Measurements from ENCODE around the gene MANEA. TPM values are rescaled to one million over a fixed set of nuclear protein-coding genes. Genes with fewer than 3 reads are reported as not detected.

The MANEA gene, protein sequence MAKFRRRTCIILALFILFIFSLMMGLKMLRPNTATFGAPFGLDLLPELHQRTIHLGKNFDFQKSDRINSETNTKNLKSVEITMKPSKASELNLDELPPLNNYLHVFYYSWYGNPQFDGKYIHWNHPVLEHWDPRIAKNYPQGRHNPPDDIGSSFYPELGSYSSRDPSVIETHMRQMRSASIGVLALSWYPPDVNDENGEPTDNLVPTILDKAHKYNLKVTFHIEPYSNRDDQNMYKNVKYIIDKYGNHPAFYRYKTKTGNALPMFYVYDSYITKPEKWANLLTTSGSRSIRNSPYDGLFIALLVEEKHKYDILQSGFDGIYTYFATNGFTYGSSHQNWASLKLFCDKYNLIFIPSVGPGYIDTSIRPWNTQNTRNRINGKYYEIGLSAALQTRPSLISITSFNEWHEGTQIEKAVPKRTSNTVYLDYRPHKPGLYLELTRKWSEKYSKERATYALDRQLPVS
- total RNA-seq (ENCODE audit: low replicate concordance), result 10.0 and 16.3 TPM in 2 replicates

DNA sequence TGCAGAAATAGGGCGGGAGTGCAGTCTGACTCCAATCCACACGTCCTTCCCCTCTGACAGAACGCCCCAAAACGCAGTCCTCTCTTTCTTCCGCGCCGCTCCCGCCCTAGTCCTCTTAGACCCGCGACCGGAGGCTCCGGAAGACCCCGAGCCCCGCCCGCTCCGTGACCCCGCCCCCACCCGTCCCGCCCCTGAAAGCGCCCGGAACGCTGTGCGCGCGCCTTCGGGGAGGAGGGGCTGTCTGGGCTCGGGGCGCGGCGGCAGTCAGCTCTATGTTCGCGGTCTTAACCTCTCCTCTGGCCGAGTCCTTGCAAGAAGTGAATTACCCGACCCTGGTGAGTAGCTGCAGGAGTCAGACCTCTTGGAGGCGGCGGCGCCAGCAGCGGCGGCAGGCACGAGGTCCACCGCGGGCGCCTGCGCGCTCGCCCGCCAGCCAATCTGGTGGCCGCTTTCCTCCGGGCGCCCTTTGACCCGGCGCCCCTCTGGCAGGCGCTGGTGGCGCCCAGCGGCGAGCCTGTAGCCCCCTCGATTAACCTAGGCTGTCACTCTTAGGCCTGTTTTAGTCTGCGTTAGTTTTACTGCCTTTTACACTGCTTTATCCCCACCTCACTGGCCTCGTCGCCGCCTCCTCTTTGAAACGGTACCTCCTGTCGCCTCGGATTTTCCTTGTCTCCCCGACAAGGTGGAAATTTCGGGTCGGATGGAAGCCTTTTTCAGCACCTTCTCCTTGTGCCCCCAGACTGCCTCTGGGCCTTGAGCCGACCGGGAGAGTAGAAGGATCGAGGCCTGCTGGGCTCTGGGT, at the start of gene MANEA:
Gene MANEA (plus strand): TSS at position 232 of the 802 bp plus-strand sequence. CDS start 8,905 bp downstream, outside the sequence.
- Histone ChIP-seq H3F3A (ENCODE audit: low read depth) (peaks cover 30% of the 10 kb centered on the region), H3K4me2 (peak within 1 kb of the TSS; percentile 89), H3K4me1 (peaks cover 33% of the 10 kb centered on the region), H4K20me1 (ENCODE audit: low read depth) (no peaks in the 10 kb centered on the region), H3K9me3 (ENCODE audit: low read depth) (no peaks in the 10 kb centered on the region), H3K9ac (peak within 1 kb of the TSS; percentile 73), H3K27me3 (no peaks in the 10 kb centered on the region), H3K4me3 (peak within 1 kb of the TSS; percentile 82), H3K36me3 (no peaks in the 10 kb centered on the region), H3K79me2 (ENCODE audit: low read depth) (peaks cover 65% of the 10 kb centered on the region), H2AFZ (replicated peaks) (peak within 1 kb of the TSS; percentile 99), H3K27ac (peak within 1 kb of the TSS; percentile 96)
- DNase-seq (ENCODE audit: low spot score), result peak; percentile 94
- peaks cover 5% of the 10 kb centered on the region for H3K27me3 Mint-ChIP-seq (ENCODE audit: insufficient read depth, low read depth)
- H3K9me3 Mint-ChIP-seq, result peaks cover 6% of the 10 kb centered on the region
- H3K27ac Mint-ChIP-seq, result peak within 1 kb of the TSS; percentile 99
- H3K36me3 Mint-ChIP-seq, result peaks cover 13% of the 10 kb centered on the region
- TF ChIP-seq EZH2 (IDR thresholded peaks at IDR 0.05) (no peak), EZH2phosphoT487 (IDR thresholded peaks at IDR 0.05) (no peak)
- TF ChIP-seq, protein P1, sequence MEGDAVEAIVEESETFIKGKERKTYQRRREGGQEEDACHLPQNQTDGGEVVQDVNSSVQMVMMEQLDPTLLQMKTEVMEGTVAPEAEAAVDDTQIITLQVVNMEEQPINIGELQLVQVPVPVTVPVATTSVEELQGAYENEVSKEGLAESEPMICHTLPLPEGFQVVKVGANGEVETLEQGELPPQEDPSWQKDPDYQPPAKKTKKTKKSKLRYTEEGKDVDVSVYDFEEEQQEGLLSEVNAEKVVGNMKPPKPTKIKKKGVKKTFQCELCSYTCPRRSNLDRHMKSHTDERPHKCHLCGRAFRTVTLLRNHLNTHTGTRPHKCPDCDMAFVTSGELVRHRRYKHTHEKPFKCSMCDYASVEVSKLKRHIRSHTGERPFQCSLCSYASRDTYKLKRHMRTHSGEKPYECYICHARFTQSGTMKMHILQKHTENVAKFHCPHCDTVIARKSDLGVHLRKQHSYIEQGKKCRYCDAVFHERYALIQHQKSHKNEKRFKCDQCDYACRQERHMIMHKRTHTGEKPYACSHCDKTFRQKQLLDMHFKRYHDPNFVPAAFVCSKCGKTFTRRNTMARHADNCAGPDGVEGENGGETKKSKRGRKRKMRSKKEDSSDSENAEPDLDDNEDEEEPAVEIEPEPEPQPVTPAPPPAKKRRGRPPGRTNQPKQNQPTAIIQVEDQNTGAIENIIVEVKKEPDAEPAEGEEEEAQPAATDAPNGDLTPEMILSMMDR (IDR thresholded peaks at IDR 0.05), result no peak
- H3K4me1 Mint-ChIP-seq, result peaks cover 23% of the 10 kb centered on the region
- peak within 1 kb of the TSS; percentile 98 for H3K4me3 Mint-ChIP-seq

DNA sequence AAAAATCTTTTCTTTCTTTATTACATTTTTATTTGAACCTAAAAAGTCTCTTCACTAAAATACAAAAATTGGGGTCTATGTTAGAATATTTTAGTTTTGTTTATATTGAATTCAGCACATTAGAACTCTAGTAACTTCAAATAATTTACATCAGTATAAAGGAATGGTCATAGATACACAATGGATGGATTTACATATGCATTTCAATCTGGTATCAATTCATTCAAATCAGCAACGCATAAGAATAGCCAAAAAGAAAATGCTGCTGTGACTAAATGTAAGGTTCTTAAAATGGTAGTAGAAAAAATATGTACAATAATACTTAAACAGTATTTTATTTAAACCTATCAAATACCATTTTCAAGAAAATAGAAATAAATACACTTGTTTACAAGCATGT, 47.6 kb upstream of the MANEA start:
- Mint-ChIP-seq H3K9me3 (no peaks in the 10 kb centered on the region), H3K4me1 (no peaks in the 10 kb centered on the region)
- no peak overlapping the region for H3K4me3 ChIP-seq

DNA sequence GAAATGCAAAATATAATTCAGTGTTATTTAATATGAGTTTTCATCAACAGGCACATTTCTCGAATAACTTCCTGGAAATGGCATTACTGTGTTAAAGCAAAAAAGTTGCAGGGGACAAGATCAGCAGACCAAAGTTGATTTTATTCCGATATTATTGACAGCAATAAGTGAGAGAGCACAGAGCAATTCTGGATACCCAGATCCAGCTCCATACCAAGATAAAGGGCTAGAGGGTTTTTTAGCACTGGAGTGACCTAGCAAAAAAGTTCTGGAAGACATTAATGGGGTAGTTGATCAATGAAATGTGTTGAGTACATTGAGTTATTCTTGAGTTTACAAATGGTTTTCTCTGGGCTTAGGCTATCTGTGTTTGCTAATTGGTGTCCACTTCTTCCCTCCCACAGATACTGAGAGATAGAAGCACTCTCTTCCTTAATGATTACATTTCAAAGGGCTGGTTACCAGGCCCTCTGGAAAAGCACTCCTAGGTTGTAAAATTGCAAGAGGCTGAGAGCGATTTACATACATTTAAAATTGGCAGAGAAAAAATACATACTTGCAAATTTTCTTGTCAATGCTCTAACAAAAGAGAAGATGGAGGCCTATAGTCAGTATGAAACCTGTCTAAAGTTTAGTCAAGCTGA, 47.0 kb upstream of the MANEA start:
- Mint-ChIP-seq H3K9me3 (peaks cover 2% of the 10 kb centered on the region), H3K27ac (no peak overlapping the region), H3K4me3 (no peak overlapping the region), H3K36me3 (no peaks in the 10 kb centered on the region), H3K4me1 (no peaks in the 10 kb centered on the region), H3K27me3 (ENCODE audit: insufficient read depth, low read depth) (no peaks in the 10 kb centered on the region)
- DNase-seq (ENCODE audit: low spot score), result no peak
- Histone ChIP-seq H3K9me3 (ENCODE audit: low read depth) (no peaks in the 10 kb centered on the region), H3K9ac (no peak overlapping the region), H3F3A (ENCODE audit: low read depth) (no peaks in the 10 kb centered on the region), H3K4me3 (no peak overlapping the region), H3K4me1 (no peaks in the 10 kb centered on the region), H3K27me3 (no peaks in the 10 kb centered on the region), H2AFZ (replicated peaks) (peak overlapping the region; percentile 65), H3K4me2 (no peak overlapping the region), H3K36me3 (no peaks in the 10 kb centered on the region), H4K20me1 (ENCODE audit: low read depth) (no peaks in the 10 kb centered on the region), H3K79me2 (ENCODE audit: low read depth) (no peaks in the 10 kb centered on the region), H3K27ac (no peak overlapping the region)
- no peak for TF ChIP-seq EZH2phosphoT487 (IDR thresholded peaks at IDR 0.05)
- TF ChIP-seq, protein P1 (IDR thresholded peaks at IDR 0.05), result no peak
- no peak for TF ChIP-seq EZH2 (IDR thresholded peaks at IDR 0.05)

More for the DNA sequence above, 47.6 kb upstream of the MANEA start:
- Histone ChIP-seq H3K27ac (no peak overlapping the region), H3K4me1 (no peaks in the 10 kb centered on the region), H3K9ac (no peak overlapping the region), H3K27me3 (no peaks in the 10 kb centered on the region), H3K79me2 (ENCODE audit: low read depth) (no peaks in the 10 kb centered on the region), H3K9me3 (ENCODE audit: low read depth) (no peaks in the 10 kb centered on the region), H3K36me3 (no peaks in the 10 kb centered on the region), H3K4me2 (no peak overlapping the region), H3F3A (ENCODE audit: low read depth) (no peaks in the 10 kb centered on the region), H2AFZ (replicated peaks) (no peak overlapping the region), H4K20me1 (ENCODE audit: low read depth) (no peaks in the 10 kb centered on the region)
- no peaks in the 10 kb centered on the region for H3K36me3 Mint-ChIP-seq
- no peak overlapping the region for H3K4me3 Mint-ChIP-seq
- no peaks in the 10 kb centered on the region for H3K27me3 Mint-ChIP-seq (ENCODE audit: insufficient read depth, low read depth)
- DNase-seq (ENCODE audit: low spot score), result no peak
- TF ChIP-seq, protein P1 (IDR thresholded peaks at IDR 0.05), result no peak
- TF ChIP-seq EZH2 (IDR thresholded peaks at IDR 0.05) (no peak), EZH2phosphoT487 (IDR thresholded peaks at IDR 0.05) (no peak)
- H3K27ac Mint-ChIP-seq, result no peak overlapping the region

All from neural progenitor cell (in vitro differentiated cells).